CD4-positive, alpha-beta T cell treated with Interleukin-17A for 1 hour (primary cell): ENCODE data around the gene ZDHHC8.

Experiments
- DNase-seq: peaks from one replicate; pipeline ENCODE4 v3.0.0-alpha.2; 2020

The ZDHHC8 gene

GRCh38 chr22:20115691-20116375 is 15.8 kb upstream of the ZDHHC8 start, which contains the start of gene RANBP1:
Gene RANBP1, plus strand, starts transcription at chr22:20116104. Its CDS starts 81 bp downstream, at chr22:20116185.
- no peak for DNase-seq

GRCh38 chr22:20116376-20116950 is 15.1 kb upstream of the ZDHHC8 start:
- no peak for DNase-seq

- peak; percentile 97 for DNase-seq
These were observed 14.5 kb upstream of the ZDHHC8 start, which contains the start of gene TRMT2A for GRCh38 chr22:20116951-20117632. Gene TRMT2A, minus strand, starts transcription at chr22:20117226. Its CDS starts 320 bp downstream, at chr22:20116906.

- DNase-seq, result peak; percentile 61
These were observed 13.8 kb upstream of the ZDHHC8 start for GRCh38 chr22:20117633-20118299.

GRCh38 chr22:20118300-20119020 is 13.1 kb upstream of the ZDHHC8 start:
- no peak for DNase-seq

- DNase-seq, result no peak
These were observed 9.7 kb upstream of the ZDHHC8 start for GRCh38 chr22:20121856-20122415.

GRCh38 chr22:20123366-20124082 is 8.1 kb upstream of the ZDHHC8 start:
- DNase-seq, result no peak

- DNase-seq, result no peak
These were observed 7.4 kb upstream of the ZDHHC8 start for GRCh38 chr22:20124083-20124787.

- DNase-seq, result no peak
These were observed 6.1 kb upstream of the ZDHHC8 start for GRCh38 chr22:20125201-20126174.

GRCh38 chr22:20126284-20127029 is 5.1 kb upstream of the ZDHHC8 start:
- DNase-seq, result no peak

- DNase-seq, result no peak
These were observed 4.2 kb upstream of the ZDHHC8 start for GRCh38 chr22:20127318-20127868.

- DNase-seq, result no peak
These were observed 3.6 kb upstream of the ZDHHC8 start for GRCh38 chr22:20127869-20128618.

- no peak for DNase-seq
These were observed 3.0 kb upstream of the ZDHHC8 start for GRCh38 chr22:20128619-20128901.

GRCh38 chr22:20128902-20129746 is 2.5 kb upstream of the ZDHHC8 start:
- peak; percentile 68 for DNase-seq

- no peak for DNase-seq
These were observed 1.9 kb upstream of the ZDHHC8 start for GRCh38 chr22:20129747-20130014.

- peak; percentile 28 for DNase-seq
These were observed 1.3 kb upstream of the ZDHHC8 start for GRCh38 chr22:20130319-20130718.
